ENCODE measurements around the gene CRB3.

Gene CRB3

DNA sequence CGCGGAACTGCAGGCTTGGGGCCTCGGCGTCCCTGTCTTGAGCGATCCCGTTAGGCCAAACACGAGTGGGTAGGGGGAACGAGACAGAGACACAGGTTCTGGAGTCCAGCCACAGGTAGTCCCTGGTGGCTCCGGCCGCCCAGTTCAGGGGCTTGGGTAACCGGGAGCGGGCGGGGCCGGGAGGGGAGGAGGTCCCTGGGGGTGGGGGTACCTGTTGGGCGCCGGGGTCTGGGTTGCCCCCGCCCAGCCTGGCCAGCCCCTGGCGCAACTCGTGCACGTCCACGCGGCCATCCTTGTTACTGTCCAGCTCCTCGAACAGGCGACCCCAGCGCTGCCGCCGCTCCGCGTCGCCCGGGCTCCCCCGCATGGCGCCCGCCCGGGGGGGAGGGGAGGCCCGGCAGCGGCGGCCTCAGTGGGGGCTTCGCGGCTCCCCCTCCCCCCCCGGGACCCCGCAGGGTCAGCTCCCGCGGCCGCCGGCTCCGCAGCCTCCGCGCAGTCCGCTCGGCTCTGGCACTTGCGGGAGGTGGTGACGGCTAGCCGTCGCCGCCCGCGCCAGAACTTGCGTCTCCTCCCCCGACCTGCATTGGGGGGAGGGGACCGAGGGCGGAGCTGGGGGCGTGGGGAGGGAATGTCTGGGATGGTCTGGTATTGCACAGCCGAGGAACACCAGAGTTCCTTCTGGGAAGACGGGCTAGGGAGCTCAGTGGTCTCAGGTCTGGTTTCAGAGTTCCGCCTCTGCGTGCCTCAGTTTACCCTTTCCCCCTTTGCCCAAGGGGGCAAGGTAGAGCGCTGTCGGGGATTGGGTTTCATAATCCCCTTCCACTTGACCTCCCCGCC is 4.6 kb upstream of the CRB3 start, which contains the start of gene SLC25A23:
Gene SLC25A23, minus strand, starts transcription at position 531 of the 837 bp plus-strand sequence. Its CDS starts 164 bp downstream, at position 367.
- peak; percentile 33 for DNase-seq (ENCODE audit: low read depth)
- H3K4me3 ChIP-seq (ENCODE audit: low read depth, low read length) = peak within 1 kb of the TSS; percentile 95
- TF ChIP-seq, protein P1, sequence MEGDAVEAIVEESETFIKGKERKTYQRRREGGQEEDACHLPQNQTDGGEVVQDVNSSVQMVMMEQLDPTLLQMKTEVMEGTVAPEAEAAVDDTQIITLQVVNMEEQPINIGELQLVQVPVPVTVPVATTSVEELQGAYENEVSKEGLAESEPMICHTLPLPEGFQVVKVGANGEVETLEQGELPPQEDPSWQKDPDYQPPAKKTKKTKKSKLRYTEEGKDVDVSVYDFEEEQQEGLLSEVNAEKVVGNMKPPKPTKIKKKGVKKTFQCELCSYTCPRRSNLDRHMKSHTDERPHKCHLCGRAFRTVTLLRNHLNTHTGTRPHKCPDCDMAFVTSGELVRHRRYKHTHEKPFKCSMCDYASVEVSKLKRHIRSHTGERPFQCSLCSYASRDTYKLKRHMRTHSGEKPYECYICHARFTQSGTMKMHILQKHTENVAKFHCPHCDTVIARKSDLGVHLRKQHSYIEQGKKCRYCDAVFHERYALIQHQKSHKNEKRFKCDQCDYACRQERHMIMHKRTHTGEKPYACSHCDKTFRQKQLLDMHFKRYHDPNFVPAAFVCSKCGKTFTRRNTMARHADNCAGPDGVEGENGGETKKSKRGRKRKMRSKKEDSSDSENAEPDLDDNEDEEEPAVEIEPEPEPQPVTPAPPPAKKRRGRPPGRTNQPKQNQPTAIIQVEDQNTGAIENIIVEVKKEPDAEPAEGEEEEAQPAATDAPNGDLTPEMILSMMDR (IDR thresholded peaks at IDR 0.05; ENCODE audit: low read depth, low read length, missing control alignments) = no peak

DNA sequence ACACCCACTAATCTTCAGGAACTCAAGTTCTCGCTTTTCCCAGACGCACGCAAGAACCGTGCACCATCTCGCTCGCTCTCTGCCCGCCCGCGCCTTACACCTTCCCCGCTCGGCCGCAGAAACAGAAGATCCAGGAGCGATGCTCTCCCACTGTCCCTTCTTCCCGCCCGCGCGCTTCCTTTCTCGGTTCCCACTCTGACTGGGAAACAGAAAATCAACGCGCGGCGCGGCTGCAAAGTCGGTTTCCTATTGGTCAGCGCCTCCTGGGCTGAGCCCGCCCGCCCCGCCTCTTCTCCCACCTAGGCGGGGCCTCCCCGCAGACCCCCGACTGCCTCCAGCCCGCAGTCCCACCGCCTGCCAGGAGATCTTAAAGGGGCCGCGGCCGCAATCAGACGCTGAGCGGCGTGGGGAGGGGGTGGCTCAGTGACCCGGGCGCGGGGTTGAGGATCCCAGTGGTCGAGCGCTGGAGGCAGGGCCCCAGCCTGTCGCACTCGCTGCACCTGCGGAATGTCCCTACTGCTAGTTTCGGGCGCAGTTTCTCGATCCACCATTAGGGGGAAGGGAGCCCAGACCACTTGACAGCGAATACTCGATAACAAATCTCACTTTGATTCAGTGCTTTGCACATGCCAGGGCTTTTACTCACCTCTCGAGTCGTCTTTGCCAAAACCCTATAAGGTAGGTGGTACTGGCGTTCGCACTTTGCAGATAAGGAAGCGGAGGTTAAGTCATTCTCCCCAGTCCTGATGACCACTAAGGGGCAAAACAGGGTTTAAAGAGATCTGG is 3.8 kb upstream of the CRB3 start:
- TF ChIP-seq, protein P1 (IDR thresholded peaks at IDR 0.05; ENCODE audit: low read depth, low read length, missing control alignments) = peak; percentile 75
- peak overlapping the region; percentile 95 for H3K4me3 ChIP-seq (ENCODE audit: low read depth, low read length)
- DNase-seq (ENCODE audit: low read depth) = peak; percentile 92

DNA sequence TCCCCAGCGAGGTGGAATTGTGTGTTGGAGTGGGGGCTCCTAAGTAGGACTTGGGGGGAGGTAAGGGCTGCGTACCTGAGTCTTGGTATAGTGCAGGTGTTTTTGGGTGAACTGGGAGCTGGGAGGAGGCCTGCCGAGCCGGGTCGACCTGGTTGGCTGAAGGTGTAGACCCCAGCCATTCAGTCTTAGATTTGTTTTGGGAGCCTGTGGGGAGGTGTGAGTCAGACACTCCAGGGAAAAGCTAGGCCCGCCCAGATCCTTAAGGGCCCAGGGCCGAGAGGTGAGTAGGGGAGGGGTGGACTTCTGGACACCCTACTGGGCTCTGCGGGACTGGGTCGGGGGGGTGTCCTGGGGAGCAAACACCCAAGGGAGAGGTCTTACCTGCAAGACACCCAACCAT is 935 bp downstream of the CRB3 start:
- no peak for DNase-seq (ENCODE audit: low read depth)
- H3K4me3 ChIP-seq (ENCODE audit: low read depth, low read length) = no peak overlapping the region
- TF ChIP-seq, protein P1 (IDR thresholded peaks at IDR 0.05; ENCODE audit: low read depth, low read length, missing control alignments) = no peak

DNA sequence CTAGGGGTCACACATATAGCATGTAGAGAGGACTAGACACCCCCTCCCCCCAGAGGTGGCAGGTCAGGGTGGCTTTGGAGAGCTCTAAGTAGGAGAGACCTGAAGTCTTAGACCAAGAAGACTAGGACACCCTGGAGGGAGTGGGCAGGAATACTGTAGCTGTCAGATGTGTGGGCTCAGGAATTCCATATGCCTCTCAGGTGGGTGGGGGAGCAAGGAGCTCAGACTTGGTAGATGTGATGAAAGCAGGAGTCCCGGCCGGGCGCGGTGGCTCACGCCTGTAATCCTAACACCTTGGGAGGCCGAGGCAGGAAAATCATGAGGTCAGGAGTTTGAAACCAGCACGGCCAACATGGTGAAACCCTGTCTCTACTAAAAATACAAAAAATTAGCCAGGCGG is 1.6 kb downstream of the CRB3 start:
- TF ChIP-seq, protein P1 (IDR thresholded peaks at IDR 0.05; ENCODE audit: low read depth, low read length, missing control alignments) = no peak
- no peak for DNase-seq (ENCODE audit: low read depth)
- no peak overlapping the region for H3K4me3 ChIP-seq (ENCODE audit: low read depth, low read length)

DNA sequence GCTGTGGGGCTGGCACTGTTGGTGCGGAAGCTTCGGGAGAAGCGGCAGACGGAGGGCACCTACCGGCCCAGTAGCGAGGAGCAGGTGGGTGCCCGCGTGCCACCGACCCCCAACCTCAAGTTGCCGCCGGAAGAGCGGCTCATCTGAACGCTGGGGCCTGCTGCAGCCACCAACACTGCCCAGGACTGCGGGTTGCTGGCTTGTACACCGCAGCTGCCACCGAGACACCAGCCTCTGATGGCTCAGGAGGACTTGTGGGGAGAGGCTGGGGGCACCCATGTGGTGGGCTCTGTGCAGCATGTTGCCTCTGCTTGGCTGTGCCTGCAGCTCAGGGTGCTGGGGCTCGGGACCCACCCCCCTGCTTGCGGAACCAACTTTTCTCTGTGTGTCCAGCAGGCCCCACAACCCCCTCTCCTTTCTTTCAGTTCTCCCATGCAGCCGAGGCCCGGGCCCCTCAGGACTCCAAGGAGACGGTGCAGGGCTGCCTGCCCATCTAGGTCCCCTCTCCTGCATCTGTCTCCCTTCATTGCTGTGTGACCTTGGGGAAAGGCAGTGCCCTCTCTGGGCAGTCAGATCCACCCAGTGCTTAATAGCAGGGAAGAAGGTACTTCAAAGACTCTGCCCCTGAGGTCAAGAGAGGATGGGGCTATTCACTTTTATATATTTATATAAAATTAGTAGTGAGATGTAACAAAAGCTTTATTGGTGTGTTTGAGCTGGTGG is 2.6 kb downstream of the CRB3 start:
- no peak for DNase-seq (ENCODE audit: low read depth)
- H3K4me3 ChIP-seq (ENCODE audit: low read depth, low read length) = no peak overlapping the region
- TF ChIP-seq, protein P1 (IDR thresholded peaks at IDR 0.05; ENCODE audit: low read depth, low read length, missing control alignments) = no peak

DNA sequence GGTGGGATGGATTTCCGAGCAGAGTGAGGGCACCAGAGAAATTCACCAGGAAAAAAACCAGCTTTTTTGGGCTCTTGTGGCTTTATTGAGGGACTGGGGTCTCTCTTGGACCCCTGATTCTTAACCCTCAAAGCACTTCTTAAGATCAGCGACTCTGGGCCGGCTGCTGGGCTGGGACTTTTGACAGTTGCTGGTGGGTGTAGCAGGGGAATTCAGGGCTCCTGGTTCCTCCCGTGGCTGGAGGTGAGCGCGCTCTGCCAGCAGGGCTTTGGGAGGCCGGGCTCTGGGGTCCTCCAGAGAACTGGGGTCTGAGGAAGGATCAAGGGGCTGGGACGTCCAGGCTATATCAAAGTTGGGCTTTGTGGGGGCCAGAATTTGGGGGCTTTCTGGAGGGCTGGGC is 3.3 kb downstream of the CRB3 start:
- TF ChIP-seq, protein P1 (IDR thresholded peaks at IDR 0.05; ENCODE audit: low read depth, low read length, missing control alignments) = no peak
- no peak overlapping the region for H3K4me3 ChIP-seq (ENCODE audit: low read depth, low read length)
- no peak for DNase-seq (ENCODE audit: low read depth)
